ENCODE measurements around the gene AGBL1.

Gene AGBL1

DNA sequence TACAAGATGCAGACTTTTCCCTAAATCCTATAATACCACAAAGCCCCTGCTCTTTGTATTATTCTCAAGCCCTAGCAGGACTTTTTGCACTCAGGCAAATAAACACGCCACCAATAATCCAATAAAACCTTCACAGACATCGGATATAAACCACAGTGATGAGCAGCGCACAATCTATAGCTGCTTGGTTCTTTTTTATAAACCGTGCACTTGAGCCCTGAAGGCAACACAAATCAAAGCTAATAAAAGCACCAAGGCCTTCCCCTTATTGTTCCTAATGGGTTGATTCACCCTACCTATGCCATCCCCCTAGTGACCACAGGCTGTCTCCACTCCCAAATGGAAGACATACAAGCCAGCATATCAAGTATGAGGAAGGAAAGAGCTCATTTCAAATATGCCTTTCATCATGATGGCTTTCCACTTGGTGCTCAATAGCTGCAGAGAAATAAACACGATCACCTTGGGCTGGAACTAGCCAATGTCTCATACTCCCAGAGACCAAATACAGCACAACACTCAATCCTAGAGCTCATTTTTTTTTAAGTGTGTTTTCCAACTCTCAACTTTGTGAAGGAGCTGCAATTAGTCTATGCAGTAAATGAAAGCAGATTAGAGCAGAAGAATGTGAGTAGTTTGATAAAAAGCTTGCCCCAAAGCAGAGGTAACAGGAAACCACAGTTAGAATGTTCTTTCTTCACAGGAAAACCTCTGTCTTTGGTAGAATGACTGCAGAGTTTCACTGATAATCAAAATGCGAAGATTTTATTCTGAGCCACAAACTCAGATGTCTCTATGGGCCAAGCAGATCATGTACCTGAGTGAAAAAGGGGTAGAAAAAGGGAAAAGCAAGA is 573.9 kb downstream of the AGBL1 start:
- TF ChIP-seq, protein P1, sequence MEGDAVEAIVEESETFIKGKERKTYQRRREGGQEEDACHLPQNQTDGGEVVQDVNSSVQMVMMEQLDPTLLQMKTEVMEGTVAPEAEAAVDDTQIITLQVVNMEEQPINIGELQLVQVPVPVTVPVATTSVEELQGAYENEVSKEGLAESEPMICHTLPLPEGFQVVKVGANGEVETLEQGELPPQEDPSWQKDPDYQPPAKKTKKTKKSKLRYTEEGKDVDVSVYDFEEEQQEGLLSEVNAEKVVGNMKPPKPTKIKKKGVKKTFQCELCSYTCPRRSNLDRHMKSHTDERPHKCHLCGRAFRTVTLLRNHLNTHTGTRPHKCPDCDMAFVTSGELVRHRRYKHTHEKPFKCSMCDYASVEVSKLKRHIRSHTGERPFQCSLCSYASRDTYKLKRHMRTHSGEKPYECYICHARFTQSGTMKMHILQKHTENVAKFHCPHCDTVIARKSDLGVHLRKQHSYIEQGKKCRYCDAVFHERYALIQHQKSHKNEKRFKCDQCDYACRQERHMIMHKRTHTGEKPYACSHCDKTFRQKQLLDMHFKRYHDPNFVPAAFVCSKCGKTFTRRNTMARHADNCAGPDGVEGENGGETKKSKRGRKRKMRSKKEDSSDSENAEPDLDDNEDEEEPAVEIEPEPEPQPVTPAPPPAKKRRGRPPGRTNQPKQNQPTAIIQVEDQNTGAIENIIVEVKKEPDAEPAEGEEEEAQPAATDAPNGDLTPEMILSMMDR (IDR thresholded peaks at IDR 0.05): no peak
- H3K27ac ChIP-seq: no peak overlapping the region
- no peaks in the 10 kb centered on the region for H3K9me3 ChIP-seq
- H3K4me3 ChIP-seq (ENCODE audit: low read depth in 1 of 2, low read length in 1 of 2): no peak overlapping the region
- H3K4me1 ChIP-seq (ENCODE audit: control insufficient read depth in 1 of 2, insufficient read depth in 1 of 2, low read depth in 1 of 2, low read length in 1 of 2): no peaks in the 10 kb centered on the region
- H3K27me3 ChIP-seq: no peaks in the 10 kb centered on the region
- no peaks in the 10 kb centered on the region for H3K36me3 ChIP-seq

DNA sequence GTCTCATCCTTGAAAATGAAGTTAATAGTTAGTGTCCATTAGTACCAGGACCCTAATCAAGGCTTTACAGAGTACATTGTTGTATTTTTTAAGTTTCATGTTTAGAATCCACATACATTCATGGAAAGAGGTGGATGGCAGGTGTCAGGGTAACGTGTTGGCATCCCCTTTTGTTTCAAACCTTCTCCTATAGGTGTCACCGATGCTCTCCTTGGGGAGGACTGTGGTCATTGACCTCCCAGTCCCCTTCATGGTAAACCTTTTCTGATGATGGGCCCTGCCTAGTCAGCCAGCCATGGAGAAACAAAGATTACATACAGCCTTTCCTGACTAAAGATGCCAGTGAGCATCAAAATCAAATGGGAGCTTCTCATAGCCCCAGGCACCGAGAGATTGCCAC is 574.8 kb downstream of the AGBL1 start:
- Histone ChIP-seq H3K9me3 (no peaks in the 10 kb centered on the region), H3K27me3 (no peaks in the 10 kb centered on the region), H3K4me1 (ENCODE audit: control insufficient read depth in 1 of 2, insufficient read depth in 1 of 2, low read depth in 1 of 2, low read length in 1 of 2) (no peaks in the 10 kb centered on the region), H3K36me3 (no peaks in the 10 kb centered on the region), H3K27ac (no peak overlapping the region), H3K4me3 (ENCODE audit: low read depth in 1 of 2, low read length in 1 of 2) (no peak overlapping the region)
- TF ChIP-seq, protein P1 (IDR thresholded peaks at IDR 0.05): no peak

DNA sequence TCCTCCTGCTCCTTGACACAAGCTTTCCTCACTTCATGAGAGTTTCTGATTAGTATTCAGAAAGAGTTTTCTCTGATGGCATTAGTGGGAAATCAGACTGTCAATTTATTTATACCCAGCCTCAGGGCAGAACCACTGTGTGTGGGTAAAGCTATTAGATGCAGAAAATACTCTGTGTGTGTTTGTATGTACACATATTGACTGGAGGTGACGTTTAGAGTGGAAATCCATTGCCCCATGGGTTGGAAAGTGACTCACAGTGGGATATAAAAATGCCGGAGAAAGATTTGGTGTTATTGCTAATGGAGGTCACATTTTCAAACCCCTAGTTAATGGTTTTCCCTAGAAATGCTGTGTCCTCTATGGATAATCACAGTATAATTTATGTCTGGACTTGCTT is 577.6 kb downstream of the AGBL1 start:
- Histone ChIP-seq H3K4me1 (ENCODE audit: control insufficient read depth in 1 of 2, insufficient read depth in 1 of 2, low read depth in 1 of 2, low read length in 1 of 2) (no peaks in the 10 kb centered on the region), H3K27me3 (no peaks in the 10 kb centered on the region), H3K4me3 (ENCODE audit: low read depth in 1 of 2, low read length in 1 of 2) (no peak overlapping the region), H3K9me3 (no peaks in the 10 kb centered on the region), H3K36me3 (no peaks in the 10 kb centered on the region), H3K27ac (no peak overlapping the region)
- TF ChIP-seq, protein P1 (IDR thresholded peaks at IDR 0.05): no peak

DNA sequence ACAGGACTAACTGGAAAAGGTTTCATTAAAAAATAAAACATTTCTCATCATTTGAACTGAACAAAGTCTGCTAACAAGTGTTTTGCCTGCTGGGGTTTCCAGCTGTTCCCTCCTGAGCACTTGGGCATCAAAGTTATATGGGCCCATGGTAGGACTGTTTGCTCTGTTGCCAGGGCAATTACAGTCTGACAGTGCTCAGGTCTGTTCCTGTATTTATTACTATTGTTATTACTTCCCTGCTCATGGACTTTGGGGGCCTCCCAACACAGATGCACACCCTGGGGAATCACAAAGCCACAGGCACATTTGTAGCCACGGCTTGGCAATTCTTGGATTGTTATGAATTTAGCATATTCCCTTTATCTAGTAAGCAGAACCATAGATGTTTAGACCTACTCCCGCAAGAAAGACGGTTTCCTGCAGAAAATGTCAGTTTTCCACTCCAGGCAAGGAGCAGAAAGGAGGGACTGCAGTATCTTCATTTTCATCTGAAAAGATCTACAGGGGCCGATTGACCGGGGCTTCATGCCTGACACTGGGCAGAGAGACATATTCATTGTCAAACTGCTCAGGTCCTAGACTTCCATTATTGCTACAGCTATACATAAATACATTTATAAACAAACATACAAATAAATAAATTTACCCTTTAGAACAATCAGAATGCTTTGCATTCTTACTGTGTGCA is 580.2 kb downstream of the AGBL1 start:
- Histone ChIP-seq H3K27ac (no peak overlapping the region), H3K4me1 (ENCODE audit: control insufficient read depth in 1 of 2, insufficient read depth in 1 of 2, low read depth in 1 of 2, low read length in 1 of 2) (no peaks in the 10 kb centered on the region), H3K36me3 (no peaks in the 10 kb centered on the region), H3K27me3 (no peaks in the 10 kb centered on the region), H3K4me3 (ENCODE audit: low read depth in 1 of 2, low read length in 1 of 2) (no peak overlapping the region), H3K9me3 (no peaks in the 10 kb centered on the region)
- TF ChIP-seq, protein P1 (IDR thresholded peaks at IDR 0.05): no peak

DNA sequence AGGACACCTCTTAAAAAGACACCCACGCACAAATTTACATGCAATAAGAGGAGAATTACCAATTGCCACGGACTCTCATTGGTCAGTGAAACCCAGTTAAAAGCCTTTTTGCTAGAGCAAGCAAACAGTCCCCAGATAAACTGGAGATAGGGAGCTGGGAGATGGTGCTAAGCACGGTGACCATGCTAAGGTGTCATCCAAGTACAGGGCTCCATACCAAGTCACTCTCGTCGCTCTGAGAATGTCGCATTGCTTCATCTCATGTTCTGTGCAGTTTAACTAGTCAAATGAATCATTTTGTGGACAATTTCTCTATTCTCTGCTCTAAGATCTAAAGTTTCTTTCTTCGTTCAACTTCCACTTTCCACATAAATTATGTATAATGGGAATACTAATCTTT is 581.9 kb downstream of the AGBL1 start:
- no peak overlapping the region for H3K27ac ChIP-seq
- H3K36me3 ChIP-seq: no peaks in the 10 kb centered on the region
- no peaks in the 10 kb centered on the region for H3K9me3 ChIP-seq
- H3K4me1 ChIP-seq (ENCODE audit: control insufficient read depth in 1 of 2, insufficient read depth in 1 of 2, low read depth in 1 of 2, low read length in 1 of 2): no peaks in the 10 kb centered on the region
- H3K27me3 ChIP-seq: no peaks in the 10 kb centered on the region
- no peak overlapping the region for H3K4me3 ChIP-seq (ENCODE audit: low read depth in 1 of 2, low read length in 1 of 2)
- TF ChIP-seq, protein P1 (IDR thresholded peaks at IDR 0.05): no peak
